Activated CD4-positive, alpha-beta T cell treated with anti-CD3 and anti-CD28 coated beads, Interleukin-2, Interleukin-4, amounts not matched to agents 100 ng/mL and 50 ng/mL, durations not matched to agents 16 hours and 8 hours (primary cell): ENCODE measurements around the gene PCYOX1L.
A peak's percentile ranks its signal among the peaks of the same experiment; 100 is the strongest.

Source experiments
- DNase-seq: peaks from one replicate; pipeline ENCODE4 v3.0.0-alpha.2; 2020; ENCODE audit warnings: low spot score

PCYOX1L gene, protein sequence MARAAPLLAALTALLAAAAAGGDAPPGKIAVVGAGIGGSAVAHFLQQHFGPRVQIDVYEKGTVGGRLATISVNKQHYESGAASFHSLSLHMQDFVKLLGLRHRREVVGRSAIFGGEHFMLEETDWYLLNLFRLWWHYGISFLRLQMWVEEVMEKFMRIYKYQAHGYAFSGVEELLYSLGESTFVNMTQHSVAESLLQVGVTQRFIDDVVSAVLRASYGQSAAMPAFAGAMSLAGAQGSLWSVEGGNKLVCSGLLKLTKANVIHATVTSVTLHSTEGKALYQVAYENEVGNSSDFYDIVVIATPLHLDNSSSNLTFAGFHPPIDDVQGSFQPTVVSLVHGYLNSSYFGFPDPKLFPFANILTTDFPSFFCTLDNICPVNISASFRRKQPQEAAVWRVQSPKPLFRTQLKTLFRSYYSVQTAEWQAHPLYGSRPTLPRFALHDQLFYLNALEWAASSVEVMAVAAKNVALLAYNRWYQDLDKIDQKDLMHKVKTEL

DNA sequence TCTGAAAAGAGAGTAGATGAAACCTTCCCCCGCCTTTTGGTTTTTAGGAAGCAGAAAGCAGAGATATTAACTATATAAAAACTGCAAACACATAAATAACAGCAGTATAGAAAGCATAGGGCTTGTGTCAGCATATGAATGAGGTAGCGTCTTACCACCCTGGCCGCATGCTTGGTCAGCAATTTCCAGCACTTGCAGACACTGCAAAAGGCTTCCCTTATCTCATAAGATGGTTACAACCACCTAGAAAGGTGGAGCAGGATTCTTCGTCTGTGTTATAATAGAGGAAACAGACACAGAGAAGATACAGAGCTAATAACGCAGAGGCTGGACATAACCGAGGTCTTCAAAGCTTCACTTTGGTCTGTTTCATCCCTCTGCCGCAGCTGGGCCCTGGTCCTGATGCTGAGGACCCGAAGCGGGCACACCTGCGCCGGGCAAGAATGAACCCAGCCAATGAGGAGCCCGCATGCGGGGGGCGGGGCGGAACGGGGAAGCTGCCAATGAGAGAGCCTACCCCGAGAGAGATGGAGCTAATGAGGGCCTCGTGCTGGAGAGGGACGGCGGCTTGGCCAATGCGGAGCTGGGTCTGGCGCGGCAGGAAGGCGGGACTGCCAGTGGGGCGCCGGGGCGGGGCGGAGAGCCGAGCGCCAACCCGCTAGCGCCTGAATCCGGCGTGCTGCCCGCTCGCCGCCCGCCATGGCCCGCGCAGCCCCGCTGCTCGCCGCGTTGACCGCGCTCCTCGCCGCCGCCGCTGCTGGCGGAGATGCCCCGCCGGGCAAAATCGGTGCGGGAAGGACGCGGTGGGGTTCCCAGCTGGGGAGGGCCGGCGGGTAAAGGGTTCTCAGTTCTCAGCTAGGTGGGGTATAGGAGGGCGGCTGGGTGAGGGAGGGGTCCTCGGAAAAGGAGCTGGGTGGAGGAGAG, at the start of gene PCYOX1L:
Gene PCYOX1L, plus strand, starts transcription at position 677 of the 924 bp plus-strand sequence. Its CDS starts 23 bp downstream, at position 700.
- peak; percentile 98 for DNase-seq

DNA sequence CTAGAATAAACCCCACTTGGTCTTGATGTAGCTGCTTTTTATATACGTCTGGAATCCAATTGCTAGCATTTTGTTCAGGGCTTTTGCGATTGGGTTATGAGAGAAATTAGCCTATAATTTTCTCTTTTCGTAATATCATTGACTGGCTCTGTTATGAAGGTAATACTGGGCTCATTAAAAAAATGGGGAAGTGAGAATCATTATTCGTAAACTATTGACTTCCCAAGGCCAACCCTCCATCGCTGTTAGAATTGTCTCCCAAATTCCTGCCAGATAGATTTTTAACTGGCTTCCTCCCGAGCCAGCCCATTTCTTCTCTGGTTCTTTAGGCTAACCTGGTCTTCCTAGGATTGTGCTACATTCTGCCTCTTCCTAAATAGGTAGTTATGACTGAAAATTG, 48.5 kb upstream of the PCYOX1L start:
- DNase-seq, result no peak

DNA sequence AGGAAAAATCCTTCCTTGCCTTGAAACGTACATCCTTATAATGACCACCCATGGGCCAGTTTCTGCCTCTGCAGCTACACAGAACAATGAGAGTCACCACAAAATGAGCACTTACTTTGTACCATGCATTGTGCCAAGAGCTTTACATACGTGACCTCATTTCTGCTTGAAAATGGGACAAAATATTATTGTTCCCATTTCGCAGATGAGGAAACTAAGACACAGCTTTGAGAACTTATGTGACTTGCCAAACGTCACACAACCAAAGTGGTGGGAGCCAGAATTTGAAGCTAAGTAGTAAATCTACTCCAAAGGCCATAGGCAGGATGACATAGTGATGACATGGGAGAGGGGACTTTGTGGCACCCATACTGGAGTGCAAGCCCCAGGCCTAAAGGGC, 47.4 kb upstream of the PCYOX1L start:
- no peak for DNase-seq

DNA sequence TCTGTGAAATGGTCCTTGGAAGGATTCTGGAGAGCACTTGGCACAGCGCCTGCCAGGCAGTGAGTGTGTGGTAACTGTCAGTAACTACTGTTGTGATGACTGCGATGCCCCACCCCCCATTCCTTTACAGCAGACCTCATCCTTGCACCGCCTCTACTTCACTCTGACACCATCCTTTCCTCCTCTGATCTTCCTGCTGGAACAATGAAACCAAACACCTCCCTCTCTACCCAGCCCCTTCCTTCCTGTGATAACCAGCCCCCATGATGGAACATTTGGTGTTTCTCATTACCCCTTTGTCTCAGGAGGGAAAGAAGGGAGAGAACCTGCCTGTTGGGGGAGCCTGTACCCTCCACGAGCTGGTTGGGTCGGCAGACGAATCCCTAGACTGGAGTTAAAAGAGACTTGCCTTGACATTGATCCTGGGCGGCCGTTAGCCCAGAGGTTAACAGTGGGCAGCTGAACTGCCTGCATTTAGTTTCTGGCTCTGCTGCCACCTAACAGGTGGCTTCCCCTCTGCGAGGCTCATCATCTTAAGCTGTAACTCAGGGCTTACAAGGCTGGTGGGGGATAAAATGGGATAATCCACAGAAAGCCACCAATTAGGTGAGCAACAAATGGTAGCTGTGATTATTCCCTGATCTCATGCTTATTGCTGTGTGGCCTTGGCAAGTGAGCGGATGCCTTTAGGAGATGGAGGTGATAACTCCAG, 46.7 kb upstream of the PCYOX1L start:
- no peak for DNase-seq

DNA sequence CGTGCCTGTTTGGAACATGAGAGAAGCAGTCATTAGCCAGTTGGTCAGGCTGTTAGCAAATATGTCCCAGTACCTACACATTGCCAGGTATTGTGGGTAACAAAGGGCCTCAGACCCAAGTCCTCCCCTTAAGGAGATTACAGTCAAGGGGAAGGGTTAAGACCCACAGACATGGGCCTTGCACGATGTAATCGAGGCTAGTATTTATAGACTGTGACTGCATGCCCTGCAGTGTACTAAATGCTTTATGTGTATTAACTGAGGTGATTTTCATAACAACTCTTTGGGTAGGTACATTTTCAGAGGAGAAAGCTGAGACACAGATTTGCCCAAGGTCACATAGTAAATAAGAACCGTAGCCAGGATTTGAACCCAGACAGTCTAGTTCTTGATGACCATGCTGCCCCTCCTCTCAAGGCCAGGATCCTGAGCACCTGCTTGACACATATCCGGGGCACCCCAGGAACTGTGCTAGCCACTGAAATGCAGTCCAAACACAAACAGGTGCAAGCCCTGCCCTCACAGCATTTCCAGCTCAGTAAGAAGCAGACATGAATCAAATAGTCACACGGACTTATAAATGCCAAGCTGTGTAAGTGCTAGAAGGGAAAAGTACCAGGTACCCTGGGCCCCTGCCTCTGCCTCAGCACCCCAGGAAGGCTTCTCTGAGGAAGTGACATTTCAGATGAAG, 44.5 kb upstream of the PCYOX1L start:
- DNase-seq, result no peak

DNA sequence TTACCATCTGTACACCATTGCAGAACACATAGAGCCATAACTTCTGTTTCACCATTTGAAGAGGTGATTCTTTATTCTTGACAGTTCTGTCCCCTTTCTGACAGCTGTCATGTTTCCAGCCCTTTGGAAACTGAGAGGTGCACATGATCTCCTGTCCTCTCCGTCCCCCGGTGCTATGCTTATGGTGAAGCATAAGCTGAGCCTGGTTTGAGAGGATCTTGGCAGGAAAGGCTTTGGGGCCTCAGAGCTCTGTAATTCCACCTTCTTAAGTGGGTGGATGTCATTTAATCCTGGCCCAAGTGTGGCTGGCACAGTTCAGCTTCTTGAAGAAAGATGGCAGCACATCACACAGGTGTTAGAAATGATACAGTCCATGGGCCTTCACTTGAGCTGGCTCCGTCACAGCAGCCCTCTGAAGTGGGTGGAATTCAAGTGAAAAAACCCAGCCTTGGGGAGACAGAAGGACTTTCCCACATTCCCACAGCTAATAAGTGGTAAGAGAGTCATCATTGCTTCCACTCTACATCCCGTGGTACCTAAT, 43.2 kb upstream of the PCYOX1L start:
- no peak for DNase-seq

DNA sequence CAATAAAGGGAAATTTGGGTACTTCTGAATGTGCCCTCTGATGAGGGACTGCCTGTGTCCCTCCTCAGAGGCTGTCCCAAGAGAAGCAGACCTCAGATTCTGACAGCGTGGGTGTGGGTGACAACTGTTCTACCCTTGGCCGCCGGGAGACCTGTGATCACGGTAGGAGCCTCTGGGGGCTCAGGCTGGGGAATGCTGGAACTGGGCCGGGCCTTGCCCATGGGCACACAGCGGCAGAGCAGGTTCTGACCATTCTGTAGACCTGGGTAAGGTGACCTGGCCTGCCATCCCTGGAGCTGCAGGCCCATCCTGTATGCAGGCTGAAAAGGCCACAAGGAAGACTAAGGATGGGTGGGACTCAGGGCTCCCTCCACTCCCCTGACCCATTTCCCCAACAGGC, 42.1 kb upstream of the PCYOX1L start:
- DNase-seq, result no peak

DNA sequence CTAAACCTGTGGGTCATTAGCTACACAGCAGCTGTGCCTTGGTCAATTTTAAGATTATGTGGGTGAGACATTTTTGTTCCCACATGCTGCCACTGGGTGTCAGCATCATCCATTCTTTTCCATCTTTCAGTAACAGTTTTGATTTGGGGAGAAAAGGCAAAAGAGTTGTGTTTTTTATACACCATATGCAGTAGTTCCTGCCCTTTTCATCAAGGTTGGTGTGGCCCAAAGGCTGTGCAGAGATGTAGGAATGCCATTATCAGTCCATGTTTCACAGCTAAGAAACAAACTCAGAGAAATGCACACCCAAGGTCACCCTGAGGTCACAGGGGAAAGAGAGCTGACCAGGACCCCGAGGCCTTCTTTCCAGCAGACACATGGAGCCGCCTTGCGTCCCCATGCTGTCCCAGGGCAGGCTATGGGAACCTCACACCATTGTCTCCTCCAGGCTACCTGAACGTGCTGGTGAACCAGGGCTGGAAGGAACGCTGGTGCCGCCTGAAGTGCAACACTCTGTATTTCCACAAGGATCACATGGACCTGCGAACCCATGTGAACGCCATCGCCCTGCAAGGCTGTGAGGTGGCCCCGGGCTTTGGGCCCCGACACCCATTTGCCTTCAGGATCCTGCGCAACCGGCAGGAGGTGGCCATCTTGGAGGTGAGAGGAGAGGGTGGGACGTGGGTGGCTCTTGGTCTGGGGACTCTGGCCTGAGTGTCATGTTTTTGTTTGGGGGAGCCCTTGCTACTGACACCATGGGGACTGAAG, 40.4 kb upstream of the PCYOX1L start:
- peak; percentile 32 for DNase-seq

DNA sequence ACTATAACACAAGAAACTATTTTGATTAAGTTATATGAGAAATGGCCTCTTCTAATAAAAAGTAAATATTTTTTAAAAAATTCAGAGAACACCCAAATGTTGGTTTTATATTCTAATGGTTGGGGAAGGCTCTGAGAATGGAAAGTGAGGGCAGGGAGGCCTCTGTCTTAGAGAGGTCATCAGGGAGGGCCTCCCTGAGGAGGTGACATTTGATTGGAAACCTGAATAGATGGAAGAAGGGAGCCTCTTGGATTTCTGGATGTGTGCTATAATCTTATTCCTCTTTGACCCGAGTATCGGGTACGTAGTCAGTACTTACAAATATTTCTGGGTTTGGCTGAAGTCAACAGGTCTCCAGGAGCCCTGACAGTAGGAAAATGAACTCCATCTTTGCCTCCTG, 38.7 kb upstream of the PCYOX1L start:
- DNase-seq, result no peak

DNA sequence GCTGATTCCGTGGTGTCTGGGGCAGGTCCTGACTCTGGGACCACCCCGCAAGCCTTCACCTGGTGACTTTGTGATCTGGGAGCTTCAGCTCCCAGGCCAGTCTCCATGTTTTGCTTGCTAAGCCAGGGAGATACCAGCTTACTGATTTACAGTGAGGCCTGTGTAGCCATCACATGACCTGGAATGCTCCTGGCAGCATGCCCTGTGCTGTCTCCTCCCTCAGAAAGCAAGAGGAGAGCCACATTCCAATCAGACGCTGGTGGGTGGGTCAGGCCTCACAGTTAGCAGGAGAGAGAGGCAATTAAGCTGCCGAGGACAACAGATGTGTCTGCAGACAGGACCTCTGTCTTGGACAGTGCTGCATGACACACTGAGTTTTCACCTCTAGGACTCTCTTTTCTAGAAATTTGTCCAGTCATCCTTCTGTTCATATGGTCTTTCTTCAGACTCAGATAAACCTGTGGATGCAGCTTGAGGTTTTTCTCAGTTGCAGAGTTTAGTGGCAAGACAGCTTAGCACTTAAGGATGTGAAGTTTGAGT, 37.0 kb upstream of the PCYOX1L start:
- peak; percentile 6 for DNase-seq

DNA sequence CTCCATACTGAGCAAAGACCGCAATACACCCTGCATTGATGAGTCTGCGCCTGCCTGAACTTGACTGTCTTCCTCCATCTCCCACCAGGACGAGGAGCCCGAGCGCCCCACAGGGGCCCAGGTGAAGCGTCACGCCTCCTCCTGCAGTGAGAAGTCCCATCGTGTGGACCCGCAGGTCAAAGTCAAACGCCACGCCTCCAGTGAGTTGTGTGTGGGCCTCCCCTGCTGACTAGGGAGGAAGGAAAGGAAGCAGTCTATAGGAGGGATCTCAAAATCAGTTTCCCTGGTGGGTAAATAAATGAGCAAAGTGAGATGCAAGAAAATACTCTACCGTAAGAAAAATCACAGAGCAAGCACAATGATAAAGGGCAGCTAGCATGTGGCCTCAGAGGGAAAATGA, 35.3 kb upstream of the PCYOX1L start:
- no peak for DNase-seq

DNA sequence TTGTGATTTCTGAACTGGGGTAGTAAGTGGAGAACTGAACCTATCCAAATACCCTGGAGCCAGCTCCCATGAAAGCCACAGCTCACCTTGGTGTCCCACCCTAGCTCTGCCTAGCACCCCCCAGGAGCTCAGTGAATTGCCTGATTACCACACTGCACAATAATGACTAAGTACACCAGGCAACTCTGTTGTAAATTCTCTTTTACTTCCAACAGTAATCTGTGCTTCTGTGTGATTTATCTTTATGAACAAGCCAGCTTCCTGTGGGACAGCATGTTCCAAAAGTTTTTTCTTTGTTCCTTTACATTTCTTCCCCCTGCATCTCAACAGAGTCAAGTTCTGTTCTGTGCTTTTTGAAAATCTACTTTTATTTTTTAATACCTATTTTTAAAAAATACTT, 34.6 kb upstream of the PCYOX1L start:
- no peak for DNase-seq

DNA sequence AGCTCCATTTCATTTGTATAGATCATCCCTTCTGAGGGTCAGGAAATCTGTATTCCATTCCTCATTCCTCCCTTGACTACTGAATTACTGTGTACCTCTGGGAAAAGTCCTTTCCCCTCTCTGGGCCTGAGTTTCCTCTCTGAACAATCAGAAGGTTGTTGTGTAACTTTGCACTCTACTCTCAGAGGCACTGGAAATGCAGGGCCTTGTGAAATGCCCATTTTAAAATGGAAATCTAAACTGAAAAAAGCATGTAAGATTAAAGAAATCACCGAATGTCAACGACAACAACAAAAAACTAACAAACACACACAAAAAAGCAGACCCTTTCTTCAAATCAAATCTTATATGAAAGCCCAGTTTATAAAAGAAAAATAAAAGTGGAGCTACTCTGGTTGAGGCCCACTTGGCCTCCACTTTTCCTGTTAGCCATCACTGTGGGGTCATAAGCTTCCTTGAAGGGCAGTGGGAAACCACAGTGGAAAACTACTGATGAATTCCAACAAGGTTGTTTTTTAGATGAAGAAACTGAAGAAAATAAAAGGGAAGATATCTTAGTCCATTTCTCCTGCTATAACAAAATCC, 34.1 kb upstream of the PCYOX1L start:
- DNase-seq, result no peak

DNA sequence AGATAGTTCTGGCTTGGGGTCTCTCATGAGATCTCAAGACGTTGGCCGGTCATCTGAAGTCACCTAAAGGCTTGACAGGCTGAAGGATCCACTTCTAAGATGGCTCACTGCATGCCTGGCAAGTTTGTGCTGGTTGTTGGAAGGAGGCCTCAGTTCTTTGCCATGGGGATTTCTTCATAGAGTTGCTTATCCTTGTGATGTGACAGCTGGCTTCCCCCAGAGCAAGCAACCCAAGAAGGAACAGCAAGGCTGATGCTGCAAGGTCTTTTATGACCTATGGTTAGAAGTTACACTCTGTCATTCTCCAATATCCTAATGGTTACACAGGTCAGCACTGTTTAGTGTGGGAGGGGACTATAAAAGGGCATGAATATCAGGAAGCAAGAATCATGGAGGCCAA, 33.2 kb upstream of the PCYOX1L start:
- no peak for DNase-seq

DNA sequence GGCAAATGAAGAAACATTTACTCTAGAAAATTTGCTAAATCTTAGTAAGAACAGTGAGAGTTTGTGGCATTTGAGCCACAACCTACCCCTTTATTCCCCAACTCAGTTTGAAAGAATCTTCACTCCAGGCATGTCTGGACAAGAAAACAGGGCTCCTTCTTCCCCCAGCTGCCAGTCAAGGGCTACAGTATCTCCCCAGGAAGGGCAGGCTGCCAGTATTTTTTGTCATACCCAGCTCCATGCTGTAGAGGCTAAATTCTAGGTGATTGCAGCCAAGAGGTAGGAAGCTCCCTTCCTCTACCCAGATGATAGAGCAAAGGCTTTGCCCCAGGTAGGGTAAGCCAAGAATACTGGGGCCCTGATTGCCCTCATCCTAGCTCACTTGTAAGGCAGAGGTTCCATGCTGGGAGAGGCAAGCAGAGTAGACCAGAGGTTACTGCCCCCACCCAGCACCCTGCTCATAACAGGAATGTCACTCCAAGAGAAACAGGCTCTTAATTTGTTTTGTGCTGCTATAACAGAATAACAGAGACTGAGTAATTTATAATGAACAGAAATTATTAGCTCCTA, 32.6 kb upstream of the PCYOX1L start:
- DNase-seq, result no peak

DNA sequence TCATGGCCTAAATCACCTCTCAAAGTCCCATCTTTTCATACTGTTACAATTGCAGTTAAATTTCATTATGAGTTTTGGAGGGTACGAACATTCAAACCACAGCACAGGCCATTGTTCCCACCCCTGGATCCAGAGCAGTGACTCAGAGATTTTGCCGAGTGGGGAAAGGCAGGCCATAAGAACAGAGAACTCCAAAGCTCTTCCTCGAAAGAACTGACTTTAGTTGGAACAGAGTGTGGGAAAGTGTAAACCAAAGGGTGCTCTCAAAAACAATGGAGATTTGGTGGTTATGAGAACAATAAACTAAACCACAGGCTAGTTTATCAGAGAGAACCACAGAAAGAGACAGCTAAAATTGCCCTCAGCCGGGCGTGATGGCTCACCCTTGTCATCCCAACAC, 32.0 kb upstream of the PCYOX1L start:
- DNase-seq, result no peak

DNA sequence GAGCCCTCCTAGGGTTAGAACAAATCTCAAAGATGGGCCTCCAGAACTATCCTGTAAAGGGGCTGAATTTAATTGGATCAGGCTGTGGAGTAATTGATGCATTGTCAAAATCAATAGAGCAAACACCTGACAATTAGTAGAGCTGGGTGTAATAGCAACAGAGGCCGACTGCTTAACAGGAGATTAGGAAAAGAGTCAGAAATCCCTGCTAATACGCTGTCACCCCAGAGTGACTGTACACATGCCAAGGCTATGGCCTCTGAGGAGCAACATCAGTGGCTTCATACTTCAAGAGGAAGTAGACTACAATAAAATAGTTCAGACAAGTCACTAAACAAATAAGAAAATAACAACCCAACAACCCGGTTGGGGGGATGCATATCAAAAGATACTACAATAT, 31.2 kb upstream of the PCYOX1L start:
- DNase-seq, result no peak

DNA sequence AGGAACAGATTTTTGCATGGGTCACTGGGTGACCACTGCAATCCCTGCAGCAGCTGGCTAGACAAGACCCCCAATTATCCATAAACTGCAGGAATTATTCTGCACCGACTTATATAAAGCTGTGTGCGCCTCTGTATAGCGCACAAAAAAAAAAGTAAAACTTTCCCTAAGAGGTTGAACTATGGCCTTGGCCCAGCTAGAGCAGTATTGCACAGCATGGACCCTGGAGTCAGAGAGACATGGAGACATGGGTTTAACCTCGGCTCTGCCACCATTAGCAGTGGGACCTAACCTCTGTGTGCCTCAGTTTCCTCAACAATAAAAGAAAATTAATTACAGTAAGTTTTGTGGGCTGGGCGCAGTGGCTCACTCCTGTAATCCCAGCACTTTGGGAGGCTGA, 29.7 kb upstream of the PCYOX1L start:
- no peak for DNase-seq

DNA sequence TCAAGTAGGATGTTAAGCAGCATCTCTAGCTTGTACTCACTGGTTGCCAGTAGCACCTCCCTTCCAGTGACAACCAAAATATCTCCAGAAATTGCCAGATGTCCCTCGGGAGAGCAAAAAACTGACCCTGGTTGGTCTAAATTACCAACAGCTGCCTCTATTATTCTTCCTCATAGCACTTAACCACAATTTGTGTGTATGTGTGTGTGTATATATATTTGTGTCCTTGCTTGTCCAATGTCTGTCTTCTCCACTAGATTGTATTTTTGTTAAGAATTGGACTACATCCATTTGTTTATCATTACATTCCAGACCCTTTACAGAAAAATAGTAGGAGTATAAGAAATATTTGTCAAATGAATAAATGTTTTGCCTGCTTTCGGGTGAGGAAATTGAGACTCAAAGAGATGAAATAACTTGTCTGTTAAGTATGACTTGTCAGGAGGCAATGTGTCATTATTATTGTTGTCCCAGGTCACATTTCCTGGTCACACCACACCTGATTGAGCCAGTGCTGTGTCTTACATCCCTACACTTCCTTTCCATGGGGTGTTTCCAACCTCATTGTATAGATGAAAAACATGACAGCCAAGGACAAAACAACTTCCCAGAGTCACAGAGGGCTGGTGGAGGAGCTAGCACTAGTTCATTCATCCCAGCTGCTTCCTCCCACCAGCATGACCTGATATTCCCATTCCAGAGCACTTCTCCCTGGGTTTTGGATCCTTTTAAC, 24.0 kb upstream of the PCYOX1L start:
- no peak for DNase-seq
